Measurements from ENCODE around the gene RPS15.
A peak's percentile ranks its signal among the peaks of the same experiment; 100 is the strongest.
"Not testable (repeated sequence)": the region's sequence is repeated elsewhere in the genome, so short reads cannot be mapped to it uniquely, and the experiment has no call there.

The RPS15 gene

GRCh38 chr19:1466461-1467214 lies 28.4 kb downstream of the RPS15 start:
- FAIRE-seq, result no peak
- DNase-seq (ENCODE audit: insufficient read length, low spot score), result no peak

DNA sequence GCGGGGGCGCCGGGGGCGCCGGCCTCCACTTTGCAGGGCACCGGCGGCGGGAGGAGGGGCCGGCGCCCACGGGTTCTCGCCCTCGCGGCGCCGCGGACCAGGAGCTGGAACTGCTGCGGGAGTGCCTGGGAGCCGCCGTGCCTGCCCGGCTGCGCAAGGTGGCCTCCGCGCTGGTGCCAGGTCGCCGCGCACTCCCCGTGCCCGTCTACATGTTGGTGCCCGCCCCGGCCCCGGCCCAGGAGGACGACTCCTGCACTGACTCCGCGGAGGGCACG lies 29.0 kb downstream of the RPS15 start:
- DNase-seq (ENCODE audit: insufficient read length, low spot score) (no peak), FAIRE-seq (no peak)

DNA sequence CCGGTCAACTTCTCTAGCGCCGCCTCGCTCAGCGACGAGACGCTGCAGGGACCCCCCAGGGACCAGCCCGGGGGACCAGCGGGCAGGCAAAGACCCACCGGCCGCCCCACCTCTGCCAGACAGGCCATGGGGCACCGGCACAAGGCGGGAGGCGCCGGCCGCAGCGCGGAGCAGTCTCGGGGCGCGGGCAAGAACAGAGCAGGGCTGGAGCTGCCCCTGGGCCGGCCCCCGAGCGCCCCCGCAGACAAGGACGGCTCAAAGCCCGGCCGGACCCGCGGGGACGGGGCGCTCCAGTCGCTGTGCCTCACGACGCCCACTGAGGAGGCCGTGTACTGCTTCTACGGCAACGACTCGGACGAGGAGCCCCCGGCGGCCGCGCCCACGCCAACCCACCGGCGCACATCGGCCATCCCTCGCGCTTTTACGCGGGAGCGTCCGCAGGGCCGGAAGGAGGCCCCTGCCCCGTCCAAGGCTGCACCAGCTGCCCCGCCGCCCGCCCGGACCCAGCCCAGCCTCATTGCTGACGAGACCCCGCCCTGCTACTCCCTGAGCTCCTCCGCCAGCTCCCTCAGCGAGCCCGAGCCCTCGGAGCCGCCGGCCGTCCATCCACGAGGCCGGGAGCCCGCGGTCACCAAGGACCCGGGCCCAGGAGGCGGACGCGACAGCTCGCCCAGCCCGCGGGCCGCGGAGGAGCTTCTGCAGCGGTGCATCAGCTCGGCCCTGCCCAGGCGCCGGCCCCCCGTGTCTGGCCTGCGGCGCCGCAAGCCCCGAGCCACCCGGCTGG lies 29.5 kb downstream of the RPS15 start:
- FAIRE-seq (no peak), DNase-seq (ENCODE audit: insufficient read length, low spot score) (no peak)

GRCh38 chr19:1468274-1468820 lies 30.2 kb downstream of the RPS15 start:
- FAIRE-seq (no peak), DNase-seq (ENCODE audit: insufficient read length, low spot score) (no peak)

DNA sequence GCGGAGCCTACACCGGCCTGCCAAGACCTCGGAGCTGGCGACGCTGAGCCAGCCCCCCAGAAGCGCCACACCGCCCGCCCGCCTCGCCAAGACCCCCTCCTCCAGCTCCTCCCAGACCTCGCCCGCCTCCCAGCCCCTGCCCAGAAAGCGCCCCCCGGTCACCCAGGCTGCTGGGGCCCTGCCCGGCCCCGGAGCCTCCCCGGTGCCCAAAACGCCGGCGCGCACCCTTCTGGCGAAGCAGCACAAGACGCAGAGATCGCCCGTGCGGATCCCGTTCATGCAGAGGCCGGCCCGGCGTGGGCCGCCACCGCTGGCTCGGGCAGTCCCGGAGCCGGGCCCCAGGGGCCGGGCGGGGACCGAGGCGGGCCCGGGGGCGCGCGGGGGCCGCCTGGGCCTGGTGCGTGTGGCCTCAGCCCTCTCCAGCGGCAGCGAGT lies 30.6 kb downstream of the RPS15 start:
- FAIRE-seq (no peak), DNase-seq (ENCODE audit: insufficient read length, low spot score) (no peak)

- no peak for FAIRE-seq
- no peak for DNase-seq (ENCODE audit: insufficient read length, low spot score)
Measured at GRCh38 chr19:1469255-1470054, 31.3 kb downstream of the RPS15 start.

- no peak for DNase-seq (ENCODE audit: insufficient read length, low spot score)
- FAIRE-seq, result no peak
Measured at GRCh38 chr19:1470055-1470304, 31.8 kb downstream of the RPS15 start.

DNA sequence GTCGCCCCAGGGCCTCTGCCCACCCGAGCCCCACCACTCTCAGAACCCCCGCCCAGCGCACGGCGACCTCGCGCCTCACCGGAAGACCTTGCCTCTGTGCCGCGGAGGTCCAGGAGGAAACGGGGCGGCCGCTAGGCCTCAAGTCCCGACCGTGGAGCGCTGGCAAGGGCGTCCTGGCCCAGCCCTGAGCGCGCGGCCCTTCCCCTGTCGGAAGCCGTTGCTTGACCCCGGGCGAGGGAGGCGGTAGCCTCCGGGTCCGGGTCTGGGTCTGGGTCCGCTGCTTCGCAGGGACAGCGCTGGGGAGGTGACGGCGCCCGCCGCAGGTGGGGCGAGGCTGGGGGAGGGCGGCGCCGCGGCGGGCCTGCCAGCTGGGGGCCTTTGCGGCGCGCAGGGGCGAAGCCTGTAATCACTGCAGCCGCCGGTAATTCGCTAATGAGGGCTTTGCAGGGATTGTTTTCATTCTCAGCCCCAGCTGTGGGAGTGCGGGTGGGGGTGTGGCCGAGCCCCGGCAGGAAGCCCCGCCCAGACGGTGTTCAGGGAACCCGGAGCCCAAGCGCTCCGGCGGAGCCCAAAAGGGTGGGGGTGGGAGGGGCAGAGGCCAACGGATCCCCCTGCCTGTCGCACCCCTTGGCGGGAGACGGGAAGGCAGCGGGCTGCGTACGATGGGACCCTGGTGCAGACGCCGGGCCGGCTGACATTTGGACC lies 32.3 kb downstream of the RPS15 start:
- FAIRE-seq (no peak), DNase-seq (ENCODE audit: insufficient read length, low spot score) (peak; percentile 63)

DNA sequence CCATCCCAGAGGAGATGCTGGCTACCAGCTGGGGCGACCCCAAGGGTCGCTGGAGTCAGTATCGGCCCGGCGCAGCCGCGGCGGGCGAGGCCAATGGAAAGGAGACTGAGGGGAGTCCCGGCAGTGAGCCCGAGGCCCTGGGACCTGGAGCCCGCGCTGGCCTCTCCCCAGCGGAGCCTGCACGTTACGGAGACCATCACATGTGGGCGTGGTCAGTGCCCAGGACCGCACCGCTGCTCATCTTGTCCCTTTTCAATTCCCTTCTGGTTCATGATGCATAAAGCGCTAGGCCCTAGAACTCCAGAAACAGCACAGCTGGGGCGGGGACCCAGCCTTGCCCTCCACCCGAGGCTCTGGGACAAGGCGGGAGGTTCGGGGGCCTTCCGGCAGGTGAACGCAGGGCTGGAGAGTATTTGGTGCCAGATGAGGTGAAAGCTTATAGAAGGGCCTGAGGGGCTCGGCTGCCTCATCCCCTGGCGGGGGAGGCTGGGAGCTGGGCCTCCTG lies 32.9 kb downstream of the RPS15 start:
- FAIRE-seq (no peak), DNase-seq (ENCODE audit: insufficient read length, low spot score) (peak; percentile 37)

GRCh38 chr19:1471515-1472160 lies 33.4 kb downstream of the RPS15 start:
- DNase-seq (ENCODE audit: insufficient read length, low spot score) (peak; percentile 29), FAIRE-seq (no peak)

DNA sequence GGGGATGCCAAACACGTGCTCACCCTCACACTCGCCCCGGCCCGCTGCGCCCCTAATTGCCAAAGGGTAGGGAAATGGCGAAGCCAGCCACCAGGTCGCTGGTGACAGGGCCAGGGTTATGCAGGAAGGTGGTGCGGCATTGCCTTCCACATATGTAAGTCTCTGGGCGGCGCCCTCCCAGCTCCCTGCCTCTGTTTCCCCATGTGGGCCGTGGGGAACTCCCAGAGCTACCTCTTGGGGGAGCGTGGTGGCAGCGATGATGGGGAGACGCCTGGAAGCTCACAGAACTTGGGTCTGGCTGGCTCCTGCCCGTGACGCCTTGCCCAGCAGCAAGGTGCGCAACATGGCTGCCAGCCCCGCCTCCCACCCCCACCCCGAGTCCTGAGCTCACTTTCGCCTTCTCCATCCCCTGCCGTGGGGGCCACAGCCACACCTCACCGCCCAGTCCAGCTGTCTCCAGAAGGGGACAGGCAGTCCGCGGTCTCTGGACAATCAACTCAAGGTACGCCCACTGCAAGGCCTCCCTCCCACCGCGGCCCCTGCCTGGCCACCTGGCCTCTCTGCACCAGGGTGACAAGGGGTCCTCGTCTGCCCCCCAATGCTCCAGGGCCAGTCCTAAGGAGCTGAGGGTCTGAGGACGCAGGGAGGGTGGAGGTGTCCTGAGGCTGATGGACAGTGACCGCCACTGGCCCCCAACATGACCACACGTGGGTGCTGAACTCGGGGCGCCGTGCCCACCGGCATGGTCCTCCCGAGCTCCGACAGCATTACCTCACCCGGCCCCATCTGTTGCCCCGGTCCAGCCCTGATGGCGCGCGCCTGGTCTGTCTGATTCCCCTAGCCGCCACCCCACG lies 34.3 kb downstream of the RPS15 start:
- no peak for DNase-seq (ENCODE audit: insufficient read length, low spot score)
- FAIRE-seq, result no peak

DNA sequence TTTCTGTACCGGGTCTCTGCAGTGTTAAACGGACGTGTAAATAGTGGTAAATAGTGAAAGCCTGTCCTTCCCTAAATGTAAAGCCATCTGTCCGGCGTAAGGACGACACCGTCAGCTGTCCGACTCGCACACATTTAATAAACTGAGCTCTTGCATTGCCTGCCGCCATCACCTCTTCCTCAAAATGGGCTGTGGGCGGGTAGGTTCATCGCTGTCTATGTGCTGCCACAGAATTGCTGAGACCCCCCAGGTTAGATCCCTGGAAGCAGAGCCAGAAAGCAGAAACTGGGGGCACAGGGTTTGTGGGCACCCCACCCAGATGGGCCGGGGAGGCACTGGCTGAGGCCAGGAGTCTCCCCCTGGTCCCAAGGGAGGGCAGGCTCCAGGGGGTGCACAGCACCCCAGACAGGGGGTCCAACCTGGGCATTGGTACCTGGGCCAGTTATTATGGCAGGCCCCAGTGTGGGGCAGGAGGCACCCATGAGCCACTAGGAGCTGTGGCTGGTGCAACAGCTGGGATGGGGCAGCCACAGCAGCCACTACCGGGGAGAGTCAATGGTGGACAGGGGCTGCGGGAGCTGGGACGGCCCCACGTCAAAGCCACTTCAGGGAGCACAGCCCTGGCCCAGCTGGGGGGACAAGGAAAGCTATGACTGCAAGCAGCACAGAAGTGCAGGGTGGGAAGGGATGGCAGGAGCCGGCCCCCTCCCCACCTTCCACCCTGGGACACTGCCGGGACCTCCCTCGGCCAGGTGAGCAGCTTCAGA lies 35.1 kb downstream of the RPS15 start:
- FAIRE-seq (no peak), DNase-seq (ENCODE audit: insufficient read length, low spot score) (no peak)

DNA sequence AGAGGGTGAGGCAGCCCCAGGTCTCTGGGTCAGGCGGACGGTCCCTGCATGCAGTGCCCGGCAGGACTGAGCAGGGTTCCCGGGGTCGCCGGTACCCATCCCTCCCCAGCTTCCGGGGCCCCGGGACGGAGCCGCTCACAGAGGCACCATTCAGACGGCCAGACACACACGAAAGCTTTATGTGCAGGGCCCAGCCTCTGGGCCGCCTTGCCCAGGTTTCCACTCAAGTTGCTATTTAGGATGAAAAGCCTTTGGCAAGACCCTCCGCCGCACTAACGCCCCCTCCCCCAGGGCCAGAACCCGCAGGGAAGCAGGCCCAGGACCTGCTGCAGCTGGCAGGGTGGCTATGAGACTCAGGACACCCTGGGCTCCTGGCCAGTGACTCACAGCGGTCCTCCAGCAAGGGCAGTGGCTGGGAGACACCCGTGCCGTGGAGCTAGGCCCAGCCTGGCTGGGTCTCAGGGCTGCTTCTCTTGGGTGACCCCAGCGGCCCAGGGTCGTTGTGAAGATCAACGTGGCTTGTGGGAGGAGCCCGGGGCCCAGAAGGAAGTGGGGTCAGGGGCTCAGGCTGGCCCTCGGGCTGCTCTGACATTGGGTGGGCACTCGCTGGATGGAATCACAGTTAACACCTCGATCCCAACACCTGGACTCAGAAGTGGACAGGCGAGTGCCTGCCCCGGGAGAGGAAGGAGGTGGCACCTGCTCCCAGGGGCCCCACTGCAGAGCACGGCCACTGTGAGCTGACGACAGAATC lies 36.0 kb downstream of the RPS15 start:
- DNase-seq (ENCODE audit: insufficient read length, low spot score) (no peak), FAIRE-seq (no peak)

DNA sequence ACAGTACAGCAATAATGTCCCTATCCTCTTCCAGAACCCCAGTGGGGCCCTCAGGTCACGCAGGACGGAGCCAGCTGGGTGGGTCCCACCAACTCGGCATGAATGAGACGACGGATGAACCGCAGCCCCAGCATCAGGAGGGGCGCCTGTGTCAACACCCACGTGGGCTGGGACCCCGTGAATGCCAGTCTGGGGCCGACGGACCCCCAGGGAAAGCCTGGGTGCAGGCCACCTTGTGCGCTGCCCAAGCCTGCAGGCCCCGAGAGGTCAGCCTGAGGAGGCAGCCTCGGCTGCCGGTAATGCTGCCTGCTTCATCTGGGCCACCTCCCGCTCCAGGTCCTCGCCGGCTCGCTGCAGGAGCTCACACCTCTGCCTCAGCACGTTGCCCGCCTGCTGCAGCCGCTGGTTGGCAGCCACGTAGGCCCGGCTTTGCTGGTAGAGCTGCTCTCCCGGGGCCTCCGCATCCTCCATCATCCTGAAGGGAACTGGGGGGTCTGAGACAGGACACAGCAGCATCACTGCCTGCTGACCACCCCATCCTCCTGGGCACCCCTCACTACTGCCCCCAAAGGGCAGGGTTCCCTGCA lies 36.7 kb downstream of the RPS15 start:
- DNase-seq (ENCODE audit: insufficient read length, low spot score) (no peak), FAIRE-seq (no peak)

GRCh38 chr19:1475751-1476437 lies 37.7 kb downstream of the RPS15 start:
- FAIRE-seq, result no peak
- no peak for DNase-seq (ENCODE audit: insufficient read length, low spot score)

GRCh38 chr19:1477056-1477455 lies 38.9 kb downstream of the RPS15 start:
- not testable (repeated sequence) for DNase-seq (ENCODE audit: insufficient read length, low spot score); FAIRE-seq
